NCI-H446 treated with DMSO at 0.1 percent for 48 hours (cell line): ENCODE results near the gene PIGN.

Experiments
- DNase-seq: peaks from one replicate; lab custom pipeline; 2025; lab: John Stamatoyannopoulos, UW

PIGN gene

DNA sequence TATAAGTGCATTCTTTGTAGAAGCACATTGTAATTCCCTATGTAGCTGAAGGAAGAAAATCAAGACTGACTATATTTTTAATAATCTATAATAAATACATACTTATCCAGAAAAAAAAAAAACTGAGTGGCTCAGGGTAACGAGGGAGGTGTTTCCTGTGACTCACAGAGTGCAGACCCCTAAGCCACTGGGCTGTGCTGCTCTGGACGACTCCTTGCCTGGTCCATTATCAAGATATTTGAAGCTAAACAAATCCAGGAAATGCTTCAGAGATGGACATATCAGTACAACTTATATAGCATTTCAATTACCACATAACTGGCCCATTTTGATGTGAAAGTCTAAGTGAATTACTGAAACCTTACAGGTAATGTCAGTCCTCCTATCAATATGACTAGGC, 80.6 kb downstream of the PIGN start:
- no peak for DNase-seq

DNA sequence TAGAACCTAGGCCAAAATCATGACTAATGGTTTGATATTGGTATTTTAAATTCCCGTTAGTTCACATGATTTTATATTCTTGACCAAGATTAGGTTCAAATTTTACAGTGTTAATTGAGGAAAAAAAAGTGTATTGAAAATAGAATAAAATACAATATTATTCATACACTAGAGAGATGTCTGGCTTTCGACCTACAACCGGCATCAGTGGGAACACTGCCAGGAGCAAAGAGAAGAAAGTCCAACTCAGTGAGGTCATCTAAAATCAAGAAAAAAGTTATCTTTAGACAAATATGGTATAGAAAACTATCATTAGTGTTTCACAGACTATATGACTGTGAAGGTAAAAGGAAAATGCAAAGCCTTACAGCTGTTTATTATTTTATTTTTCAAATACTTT, 81.5 kb downstream of the PIGN start:
- DNase-seq = no peak

DNA sequence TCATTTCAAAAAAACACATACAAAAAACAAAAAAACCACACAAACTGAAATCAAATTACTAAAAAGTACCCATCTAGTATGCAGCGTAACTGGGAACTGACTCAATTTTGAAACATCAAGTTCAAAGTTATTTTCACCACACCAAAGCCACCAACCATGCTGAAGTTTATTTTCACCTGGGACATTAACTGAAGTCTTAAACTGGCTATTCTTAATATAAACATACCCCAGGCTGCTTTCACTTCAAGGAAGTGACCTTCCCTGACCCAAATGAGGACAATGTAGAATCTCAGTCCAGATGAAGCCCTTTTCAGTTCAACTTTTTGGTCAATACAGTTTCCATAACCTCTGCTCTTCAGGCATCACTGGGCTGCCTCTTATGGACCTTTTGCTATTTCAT, 84.6 kb downstream of the PIGN start:
- no peak for DNase-seq

DNA sequence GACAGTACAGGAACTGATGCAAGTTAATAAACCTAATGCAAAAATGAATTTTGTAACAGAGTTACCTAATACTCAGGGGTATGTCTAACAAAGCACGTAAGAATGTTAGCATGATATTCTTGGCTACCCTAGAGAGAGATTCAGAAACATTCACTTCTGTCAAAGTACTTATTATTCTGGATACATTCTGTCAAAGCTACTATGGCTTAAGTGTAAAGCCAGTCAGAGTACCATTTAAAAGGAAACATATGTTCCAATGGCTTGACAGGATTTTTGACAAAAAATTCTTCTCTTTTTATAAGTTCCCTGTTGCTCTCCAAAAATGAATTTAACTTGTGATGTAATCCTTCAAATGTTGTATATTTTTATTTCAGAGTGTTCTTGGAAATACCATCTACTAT, 85.5 kb downstream of the PIGN start:
- DNase-seq = no peak

DNA sequence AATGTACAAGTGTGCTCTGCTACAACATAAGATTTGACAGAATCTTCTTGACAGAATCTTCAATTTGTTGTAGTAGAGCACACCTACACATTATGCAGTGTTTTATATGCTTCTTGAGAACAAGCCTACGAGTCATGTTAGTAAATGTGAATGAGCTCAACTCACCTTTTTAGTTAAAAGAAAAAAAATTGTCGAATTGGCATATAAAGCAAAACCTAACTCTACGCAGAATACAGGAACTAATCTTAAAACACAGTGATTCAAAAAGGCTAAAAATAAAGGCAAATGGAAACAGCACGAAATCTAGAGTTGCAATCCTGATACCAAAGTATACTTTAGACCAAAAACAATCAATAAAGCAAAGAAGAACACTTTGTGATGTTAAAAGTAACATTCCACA, 87.9 kb downstream of the PIGN start:
- no peak for DNase-seq

DNA sequence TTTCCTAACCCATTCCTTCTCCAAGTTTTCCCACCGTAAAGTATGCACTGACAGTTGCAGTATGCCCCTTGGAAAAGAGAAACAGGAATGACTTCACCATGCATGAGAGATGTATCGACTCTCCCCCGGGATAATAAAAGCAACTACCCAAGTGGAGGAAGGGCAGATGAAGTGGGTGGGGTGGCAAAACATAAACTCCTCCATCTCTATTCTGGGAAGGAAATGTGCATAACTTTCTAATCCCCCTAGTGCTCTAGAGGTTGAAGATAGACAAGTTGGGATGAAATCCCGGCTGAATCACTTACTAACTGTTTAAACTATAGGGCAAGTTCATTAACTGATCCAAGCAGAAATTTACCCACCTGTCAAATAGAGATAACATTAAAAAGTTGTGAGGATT, 89.2 kb downstream of the PIGN start:
- no peak for DNase-seq

DNA sequence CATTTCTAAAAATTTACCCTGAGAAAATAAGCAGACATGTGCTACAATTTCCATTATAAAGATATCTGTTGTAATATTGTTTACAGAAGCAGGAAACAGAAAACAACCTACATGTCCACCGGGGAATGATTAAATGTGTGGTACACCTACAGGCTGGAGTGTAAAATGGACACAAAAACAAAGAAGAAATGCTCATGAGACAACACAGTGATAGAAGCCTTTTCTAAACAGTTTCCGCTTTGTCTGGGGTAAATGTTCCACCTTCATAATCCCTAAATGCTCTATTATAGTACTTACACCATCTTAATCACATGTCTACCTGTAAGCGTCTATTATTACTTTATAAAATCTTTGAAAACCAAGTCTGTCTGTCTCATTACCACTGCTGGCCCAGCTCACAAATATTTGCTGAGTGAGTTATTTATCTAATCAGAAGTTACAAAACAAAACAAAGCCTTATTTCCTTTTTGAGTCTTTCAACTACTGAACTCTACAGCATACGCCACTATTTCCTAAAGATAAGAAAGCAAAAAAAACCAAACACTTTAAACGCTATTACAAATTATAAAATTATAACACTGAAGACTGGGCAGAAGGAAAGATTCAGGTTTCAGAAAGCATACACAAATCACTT, 95.3 kb downstream of the PIGN start:
- DNase-seq = no peak

DNA sequence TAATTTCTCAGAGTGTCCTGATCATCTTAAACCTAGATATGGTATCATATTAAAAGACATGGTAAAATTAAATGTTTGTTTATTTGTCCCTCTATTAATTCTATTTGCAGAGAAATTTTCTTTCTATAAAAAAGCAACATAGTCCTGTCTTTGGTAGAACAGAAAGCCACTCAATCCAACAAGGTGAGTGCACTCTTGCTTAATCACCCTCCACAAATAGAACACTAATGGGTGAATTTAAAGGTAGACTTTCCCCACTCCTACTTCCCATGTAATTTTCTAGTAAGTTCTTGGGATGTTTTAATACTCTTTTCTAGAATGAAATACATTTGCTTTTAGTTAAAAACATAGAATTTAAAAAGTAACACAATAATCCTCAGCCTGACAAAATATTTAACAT, 97.7 kb downstream of the PIGN start:
- no peak for DNase-seq

DNA sequence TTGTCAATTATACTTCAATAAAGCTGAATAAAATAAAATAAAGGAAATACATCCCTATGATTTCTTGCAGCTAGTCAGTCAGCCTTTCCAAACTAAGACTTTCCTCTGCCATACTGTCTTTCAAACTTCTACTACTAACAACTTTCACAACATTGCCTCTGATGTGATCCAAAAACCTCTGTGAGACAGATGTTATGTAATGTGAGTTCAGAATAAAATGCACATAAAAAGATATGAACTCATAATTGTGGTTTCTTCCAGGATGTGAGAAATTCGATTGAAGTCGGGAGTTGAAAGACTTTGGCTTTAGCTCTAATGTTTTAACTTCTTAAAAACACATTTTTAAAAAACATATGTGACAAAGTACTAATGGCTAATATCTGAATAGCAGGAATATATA, 98.7 kb downstream of the PIGN start:
- no peak for DNase-seq

DNA sequence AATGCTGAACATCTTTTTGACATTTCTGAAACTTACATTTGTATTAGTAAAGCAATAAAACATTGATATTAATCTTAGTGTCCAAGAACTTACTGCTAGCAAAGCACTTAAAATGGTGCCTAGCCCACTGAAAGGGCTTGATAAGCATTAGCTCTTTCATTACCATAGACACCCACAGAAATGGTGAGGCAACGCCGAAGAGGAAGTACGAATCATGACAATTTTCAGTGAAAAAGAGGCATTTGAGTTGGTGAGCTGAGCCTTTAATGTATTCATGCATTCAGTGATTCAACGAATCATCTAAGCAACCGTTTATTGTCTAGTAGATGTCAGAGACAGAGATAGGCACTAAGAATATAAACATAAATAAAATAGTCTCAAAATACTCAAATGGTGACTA, 101.1 kb downstream of the PIGN start:
- no peak for DNase-seq

DNA sequence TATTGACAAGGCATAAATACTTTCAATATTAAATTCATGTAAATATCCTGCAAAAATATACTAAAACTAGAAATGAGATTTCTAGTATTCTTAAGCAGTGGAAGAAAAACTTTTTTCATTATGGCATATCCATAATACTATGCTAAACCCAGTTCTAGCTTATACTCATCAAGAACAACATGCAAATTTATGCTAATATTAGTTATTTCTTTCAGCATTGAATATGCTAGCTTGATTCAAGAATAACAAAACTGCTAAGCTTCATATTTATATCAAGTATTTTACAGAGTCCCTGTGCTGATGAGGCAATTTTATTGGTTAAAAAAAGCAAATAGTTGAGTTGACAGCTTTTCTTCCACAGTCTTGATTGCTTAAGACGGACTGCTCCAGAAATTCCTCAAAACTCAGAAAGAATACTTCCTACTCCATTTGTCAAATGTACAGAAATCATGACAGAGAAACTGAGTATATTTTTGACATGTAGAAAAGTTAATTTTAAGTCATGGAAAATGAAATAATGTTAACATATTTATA, 105.0 kb downstream of the PIGN start:
- no peak for DNase-seq

DNA sequence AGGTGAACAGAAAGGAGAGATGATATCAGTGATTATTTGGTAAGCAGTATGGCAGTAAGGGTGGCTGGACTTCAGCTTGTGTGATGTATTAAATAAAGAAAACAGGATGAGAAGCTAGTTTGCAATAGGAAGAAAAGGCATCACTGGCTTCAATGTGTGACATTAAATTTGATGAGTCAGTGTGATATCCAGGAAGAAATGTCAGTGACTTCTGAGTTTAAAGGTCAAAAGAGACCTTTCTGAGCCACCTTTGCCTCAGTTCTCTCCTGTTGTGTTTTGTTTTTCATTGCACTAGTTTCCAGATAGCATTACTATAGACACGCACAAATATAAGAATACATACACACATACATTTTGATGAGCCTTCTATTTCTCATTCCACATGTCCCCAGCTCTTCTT, 105.6 kb downstream of the PIGN start:
- no peak for DNase-seq

DNA sequence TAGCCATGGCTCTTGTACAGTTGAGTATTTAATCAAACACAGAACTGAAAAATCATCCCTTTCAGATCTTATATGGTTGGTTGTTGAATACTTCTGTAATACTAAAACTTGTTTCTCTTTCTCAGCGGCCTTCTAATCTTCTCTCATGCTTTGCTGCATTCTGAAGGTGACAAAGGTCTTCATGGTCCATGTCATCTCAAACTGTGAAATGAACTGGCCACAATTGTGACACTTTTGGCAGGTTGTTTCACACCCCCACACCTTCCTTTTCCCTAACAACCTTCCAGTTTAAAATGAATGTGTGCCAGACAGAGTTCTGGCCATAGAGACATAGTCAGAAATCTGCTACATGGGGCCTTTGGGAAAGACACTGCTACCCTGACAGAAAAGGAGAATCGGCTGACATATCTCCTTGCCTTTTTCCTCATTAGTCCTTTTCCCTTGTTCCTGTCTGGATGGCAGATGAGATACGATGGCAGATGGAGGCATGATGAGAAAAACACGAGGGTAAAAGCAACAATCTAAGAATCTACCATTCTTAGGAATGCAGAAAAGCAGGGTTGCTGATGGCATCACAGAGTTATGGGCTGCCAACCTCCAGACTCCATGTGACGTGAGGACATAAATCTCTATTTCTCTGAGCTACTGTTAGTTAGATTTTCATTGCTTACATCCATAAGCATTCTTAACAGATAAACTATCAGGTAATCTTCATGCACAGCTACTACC, 106.5 kb downstream of the PIGN start:
- no peak for DNase-seq

DNA sequence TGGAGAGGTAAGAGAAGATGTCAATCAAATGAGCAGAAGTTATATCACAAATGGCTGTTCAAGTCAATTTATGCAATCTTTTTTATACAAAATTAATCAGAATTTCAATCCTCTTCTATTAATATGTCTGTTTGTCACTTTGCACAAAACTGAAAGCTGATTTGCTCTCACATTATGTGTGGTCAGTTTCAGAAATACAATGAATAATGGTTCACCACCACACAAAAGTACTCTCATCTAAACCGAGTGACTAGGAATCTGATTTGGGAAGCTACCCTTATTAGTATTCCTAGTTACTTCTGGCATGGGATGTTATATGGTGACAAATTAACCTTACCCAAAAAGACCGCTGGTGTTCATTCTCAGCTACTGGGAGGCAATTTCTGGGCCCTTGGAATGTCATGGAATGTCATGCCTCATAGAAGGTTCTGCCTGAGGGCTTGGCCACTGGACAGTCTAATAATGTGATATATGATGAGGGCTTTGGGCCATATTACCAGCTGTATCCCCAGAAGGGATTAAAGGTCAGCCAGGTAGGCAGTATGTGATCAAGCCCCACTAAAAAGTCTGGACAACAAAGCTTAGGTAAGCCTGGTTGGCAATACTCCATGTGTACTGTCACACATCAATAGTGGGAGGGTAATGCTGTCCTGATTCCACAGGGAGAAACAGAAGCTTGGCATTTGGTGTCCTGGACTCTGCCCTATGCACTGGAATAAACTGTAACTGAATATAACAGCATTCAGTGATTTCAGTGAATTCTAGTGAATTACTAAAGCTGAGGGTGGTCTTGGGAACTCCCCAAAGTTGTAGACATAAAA, 113.2 kb downstream of the PIGN start:
- DNase-seq = no peak

DNA sequence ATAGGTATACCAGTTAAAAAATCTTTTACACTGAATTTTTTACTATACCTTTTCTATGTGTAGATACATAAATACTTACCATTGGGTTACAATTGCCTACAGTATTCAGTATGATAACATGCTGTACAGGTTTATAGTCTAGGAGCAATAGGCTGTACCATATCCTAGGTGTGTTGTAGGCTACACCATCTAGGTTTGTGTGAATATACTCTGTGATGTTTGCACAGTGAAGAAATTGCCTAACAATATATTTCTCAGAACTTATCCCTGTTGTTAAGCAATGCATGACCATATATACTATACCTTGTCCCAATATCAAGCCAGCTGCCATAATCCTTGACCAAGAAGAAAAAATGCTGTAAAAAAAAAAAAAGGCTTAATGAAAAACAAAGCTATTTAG, 114.5 kb downstream of the PIGN start:
- DNase-seq = no peak

DNA sequence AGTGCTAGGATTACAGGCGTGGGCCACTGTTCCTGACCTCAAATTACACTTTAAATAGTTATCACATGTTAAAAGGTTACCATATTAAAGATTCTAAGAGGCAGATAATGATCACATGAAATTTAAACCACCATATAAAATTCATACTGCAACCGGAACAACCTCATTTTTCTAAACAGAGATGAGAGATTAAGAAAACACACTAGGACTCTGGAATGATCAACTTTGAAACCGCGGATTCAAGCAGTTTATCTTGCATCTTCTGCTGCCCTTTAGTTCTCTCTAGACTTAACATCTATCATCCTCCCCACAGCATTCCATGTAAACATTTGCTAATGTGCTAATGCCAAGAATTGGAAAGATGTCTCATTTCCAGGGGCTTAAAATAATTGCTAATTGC, 115.8 kb downstream of the PIGN start:
- no peak for DNase-seq

DNA sequence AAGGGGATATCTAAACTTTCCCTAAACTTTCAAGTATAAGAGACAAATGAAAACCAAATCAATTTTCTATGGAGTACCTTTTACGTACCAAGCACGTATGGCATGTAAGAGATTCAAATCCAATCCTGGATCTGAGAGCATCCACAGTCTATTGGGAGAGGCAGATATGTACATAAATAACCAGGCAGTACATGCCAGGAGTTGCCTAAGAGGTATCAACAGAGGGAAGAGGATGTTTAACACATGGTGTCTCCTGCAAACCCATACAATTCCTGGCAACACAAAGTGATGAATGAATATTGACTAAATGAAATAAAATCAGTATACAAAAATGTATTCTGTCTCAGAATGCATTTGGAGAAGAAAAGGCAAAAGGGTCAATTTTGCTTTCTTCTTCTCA, 116.6 kb downstream of the PIGN start:
- no peak for DNase-seq

DNA sequence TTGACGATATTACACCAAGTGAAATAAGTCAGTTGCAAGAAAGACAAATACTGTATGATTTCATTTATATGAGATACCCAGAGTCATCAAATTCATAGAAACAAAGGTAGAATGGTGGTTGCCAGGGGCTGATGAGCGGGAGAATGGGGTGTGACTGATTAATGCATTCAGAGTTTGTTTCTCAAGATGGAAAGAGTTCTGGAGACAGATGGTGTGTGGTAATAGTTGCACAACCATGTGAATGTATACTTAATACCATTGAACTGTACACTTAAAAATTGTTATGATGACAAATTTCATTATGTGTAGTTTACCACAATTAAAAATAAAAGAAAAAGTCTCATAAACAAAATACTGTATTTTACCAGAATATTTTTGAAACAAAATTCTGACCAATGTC, 117.3 kb downstream of the PIGN start:
- DNase-seq = no peak

DNA sequence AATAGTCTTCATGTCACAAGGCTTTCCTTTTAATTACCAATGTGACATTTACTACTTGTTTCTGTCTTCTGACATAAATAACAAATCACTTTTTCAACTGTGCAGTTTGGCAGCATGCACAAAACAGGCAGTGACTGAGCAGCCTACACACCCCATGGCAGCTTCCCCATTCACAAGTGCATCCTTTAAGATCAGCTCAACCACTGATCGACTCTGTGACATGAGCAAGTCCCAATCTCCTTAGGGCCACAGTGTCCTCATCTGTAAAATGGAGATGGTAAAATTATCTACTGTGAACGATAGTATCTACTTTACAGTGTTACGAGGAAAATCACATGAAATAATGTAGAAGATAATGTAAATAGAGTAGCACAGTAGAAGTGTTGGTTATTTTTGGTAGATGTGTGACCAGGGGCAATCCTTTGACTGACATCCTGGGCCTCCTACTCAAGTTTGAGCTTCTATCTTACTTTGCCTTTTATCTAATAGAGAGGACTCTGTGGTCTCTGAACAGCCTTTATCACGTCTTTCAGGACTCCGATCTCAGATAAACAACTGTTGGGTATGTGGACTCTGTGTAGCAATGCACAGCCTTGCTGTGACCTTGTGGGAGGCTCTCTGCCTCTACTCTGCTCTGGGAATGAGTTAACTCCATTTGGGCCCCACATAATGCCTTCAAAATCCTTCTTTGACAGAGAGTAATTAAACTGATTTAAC, 120.6 kb downstream of the PIGN start:
- DNase-seq = no peak

DNA sequence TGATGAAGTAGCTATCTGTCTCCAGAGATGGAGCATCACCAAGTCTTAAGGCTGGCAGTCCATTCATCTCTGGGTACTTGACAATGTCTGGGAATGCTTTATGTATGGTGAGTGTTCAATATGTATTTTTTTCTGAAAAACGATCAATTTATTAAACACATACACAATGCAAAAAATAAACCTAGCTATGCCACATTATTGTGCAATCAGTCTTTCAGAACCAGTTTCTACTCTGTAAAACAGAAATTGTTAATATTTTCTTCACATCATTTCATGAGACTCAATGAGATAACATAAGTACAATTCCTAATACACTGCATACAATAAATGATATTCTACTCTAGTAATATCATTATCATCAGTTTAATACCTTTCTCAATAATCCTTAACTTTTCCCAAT, 122.5 kb downstream of the PIGN start:
- no peak for DNase-seq

DNA sequence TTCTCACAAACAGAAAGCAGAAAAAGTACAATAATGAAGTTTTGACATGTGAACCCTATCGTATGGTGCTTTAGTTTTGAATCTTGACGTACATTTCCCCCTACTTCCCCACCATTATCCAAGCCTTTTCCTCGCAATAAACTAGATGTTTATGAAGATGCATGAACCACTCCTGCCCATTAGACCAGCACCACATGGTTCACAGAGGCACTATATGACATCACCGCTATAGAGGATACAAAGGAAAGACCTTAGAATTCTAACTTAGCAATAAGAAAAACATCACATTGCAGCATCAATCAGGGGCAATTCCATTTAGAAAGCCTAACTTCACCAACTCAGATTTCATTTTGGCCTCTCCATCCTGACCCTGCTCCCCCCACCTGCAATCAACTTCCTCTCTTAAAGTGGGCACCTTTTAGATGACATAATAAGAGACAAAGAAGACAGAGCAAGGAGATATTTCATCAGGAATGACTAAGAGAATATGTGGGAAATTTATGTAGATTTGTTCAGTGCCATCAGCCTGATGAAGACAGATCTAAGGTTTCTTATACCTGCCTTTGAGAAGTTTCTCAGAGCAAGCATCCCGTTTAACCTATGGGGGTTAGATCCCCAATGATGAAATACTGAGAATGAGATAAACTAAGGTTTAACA, 124.9 kb downstream of the PIGN start:
- DNase-seq = no peak

DNA sequence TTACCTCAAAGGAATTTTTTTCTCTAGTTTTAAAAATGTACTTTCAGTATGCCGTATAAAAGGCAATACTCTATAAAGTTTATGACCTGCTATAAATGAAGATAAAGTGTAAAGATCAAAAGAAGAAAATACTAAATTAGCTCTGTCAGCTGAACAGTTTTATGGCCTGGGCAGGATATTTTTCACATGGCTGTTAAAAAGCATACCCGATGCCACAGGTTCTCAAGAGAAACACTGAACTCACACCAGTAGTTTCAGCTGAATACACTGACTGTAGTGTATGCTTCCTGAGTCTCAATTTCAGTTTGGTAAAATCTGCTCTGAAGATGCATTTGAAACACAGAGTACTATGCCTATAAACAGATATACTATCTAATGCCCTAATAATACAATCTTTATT, 126.0 kb downstream of the PIGN start:
- DNase-seq = no peak
